Measurements from ENCODE around the gene BAIAP2.

Gene BAIAP2

GRCh38 chr17:81031566-81032550, 3.1 kb upstream of the BAIAP2 start:
- TF ChIP-seq, protein P1, sequence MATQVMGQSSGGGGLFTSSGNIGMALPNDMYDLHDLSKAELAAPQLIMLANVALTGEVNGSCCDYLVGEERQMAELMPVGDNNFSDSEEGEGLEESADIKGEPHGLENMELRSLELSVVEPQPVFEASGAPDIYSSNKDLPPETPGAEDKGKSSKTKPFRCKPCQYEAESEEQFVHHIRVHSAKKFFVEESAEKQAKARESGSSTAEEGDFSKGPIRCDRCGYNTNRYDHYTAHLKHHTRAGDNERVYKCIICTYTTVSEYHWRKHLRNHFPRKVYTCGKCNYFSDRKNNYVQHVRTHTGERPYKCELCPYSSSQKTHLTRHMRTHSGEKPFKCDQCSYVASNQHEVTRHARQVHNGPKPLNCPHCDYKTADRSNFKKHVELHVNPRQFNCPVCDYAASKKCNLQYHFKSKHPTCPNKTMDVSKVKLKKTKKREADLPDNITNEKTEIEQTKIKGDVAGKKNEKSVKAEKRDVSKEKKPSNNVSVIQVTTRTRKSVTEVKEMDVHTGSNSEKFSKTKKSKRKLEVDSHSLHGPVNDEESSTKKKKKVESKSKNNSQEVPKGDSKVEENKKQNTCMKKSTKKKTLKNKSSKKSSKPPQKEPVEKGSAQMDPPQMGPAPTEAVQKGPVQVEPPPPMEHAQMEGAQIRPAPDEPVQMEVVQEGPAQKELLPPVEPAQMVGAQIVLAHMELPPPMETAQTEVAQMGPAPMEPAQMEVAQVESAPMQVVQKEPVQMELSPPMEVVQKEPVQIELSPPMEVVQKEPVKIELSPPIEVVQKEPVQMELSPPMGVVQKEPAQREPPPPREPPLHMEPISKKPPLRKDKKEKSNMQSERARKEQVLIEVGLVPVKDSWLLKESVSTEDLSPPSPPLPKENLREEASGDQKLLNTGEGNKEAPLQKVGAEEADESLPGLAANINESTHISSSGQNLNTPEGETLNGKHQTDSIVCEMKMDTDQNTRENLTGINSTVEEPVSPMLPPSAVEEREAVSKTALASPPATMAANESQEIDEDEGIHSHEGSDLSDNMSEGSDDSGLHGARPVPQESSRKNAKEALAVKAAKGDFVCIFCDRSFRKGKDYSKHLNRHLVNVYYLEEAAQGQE (IDR thresholded peaks at IDR 0.05; ENCODE audit: insufficient read depth in 1 of 2, low read depth in 2 of 2, low read length in 2 of 2), result no peak
- TF ChIP-seq SIN3A (IDR thresholded peaks at IDR 0.05; ENCODE audit: borderline replicate concordance, insufficient read depth, low read length), result no peak
- TF ChIP-seq POLR2AphosphoS5 (IDR thresholded peaks at IDR 0.05; ENCODE audit: low read depth, low read length), result no peak
- TF ChIP-seq FOXP2 (optimal IDR thresholded peaks at IDR 0.05; ENCODE audit: borderline replicate concordance, extremely low read depth, extremely low read length, insufficient read depth), result no peak
- no peak for TF ChIP-seq TAF1 (IDR thresholded peaks at IDR 0.05; ENCODE audit: borderline replicate concordance, insufficient read depth, low read length)

DNA sequence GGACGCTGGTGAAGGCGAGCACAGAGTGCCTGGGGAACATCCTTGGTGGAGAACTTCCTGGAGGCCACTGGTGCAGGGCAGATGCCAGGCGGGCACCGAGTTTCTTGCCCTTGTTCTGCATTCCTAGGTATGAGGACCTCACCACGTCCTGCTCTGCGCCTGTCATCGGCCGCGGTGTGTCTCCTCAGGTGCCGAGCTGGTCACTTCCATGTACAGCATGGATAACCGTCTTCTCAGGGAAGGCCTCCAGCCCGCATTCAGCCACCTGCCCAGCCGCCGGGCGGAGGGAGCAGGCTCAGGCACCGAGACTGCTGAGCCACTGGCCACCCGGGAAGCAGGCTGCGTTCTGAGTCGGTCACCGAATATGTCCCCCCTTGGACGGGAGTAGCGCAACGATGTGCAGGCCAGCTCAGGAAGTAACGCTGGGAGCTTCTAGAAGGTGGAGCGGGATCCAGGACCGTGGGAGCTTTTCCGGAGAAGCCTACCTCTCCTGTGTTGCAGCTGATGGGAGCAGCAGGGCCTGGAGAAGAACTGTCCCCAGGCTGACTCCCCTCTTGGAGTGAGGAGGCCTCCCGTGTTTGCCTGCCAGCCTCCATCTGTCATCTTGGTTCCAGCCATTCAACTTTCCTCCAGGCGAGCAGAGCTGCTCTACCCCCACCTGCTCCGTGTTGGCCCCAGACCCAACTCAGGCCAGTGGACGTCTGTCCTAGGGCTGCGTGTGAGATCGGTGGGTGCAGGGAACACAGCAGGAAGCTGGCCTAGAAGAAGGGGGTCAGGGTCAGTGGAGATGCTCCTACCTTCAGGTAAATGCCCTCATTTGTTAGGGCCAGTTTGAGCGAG, 2.1 kb upstream of the BAIAP2 start:
- TF ChIP-seq, protein P1 (IDR thresholded peaks at IDR 0.05; ENCODE audit: insufficient read depth in 1 of 2, low read depth in 2 of 2, low read length in 2 of 2), result no peak
- TF ChIP-seq FOXP2 (optimal IDR thresholded peaks at IDR 0.05; ENCODE audit: borderline replicate concordance, extremely low read depth, extremely low read length, insufficient read depth) (no peak), POLR2AphosphoS5 (IDR thresholded peaks at IDR 0.05; ENCODE audit: low read depth, low read length) (no peak), TAF1 (IDR thresholded peaks at IDR 0.05; ENCODE audit: borderline replicate concordance, insufficient read depth, low read length) (no peak), SIN3A (IDR thresholded peaks at IDR 0.05; ENCODE audit: borderline replicate concordance, insufficient read depth, low read length) (no peak)

DNA sequence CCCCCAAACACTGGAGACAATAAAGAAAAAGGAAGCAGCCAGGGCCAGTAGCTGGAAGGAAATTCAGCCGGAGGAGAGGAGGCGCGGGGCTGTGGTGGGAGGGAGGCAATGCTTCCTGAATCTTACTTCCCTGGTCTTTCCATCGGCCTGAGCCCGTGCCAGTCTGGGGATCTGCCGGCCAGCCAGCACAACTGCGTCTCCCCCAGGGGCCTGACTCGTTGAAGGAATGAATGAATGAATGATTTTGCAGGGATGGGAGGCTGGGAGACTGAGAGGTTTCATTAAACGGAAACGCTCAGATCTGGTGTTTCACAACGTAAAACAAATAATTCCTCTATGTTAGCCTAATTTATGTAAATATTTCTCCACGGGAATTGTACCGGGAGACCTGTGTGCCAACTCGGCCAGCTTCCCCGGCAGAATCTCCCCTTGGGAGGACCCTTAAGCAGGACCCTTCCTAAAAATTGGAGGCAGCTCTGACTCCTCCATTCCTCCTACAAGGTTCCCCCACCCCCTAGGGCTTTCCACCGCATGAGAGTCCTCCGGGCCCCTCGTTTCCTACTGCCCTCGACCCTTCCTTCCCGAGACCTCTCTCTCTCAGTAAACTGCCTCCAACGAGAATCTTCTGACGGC, 1.3 kb upstream of the BAIAP2 start:
- no peak for TF ChIP-seq SIN3A (IDR thresholded peaks at IDR 0.05; ENCODE audit: borderline replicate concordance, insufficient read depth, low read length)

DNA sequence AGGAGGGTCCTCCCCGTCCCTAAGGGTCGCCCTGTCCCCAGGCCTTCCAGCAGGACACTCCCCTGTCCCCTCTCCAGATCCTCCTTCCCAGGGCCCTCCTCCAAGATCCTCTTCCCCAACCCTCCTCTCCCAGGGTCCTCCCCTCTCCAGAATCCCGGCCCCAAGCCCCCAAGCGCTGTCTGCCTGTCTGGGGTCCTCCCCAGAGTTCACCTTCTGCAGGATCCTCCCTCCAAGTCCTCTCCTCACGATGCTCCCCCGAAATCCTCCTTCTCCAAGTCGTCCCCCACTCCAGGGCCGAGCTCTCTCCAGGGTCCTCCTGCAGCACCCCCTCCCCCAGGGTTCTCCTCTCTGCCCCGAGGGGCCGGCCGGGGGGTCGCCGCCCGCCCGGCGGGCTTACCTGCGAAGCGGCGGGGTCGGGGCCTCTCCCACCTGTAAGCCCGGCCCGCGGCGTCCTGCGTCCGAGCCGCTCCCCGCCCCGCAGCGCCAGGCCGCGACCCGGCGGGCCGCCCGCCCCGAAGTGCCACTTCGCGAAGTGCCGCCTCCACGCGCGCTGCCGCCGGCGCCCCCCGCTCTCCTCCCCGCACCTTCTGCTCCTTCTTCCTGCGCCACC, 678 bp upstream of the BAIAP2 start:
- TF ChIP-seq POLR2AphosphoS5 (IDR thresholded peaks at IDR 0.05; ENCODE audit: low read depth, low read length) (no peak), SIN3A (IDR thresholded peaks at IDR 0.05; ENCODE audit: borderline replicate concordance, insufficient read depth, low read length) (no peak), FOXP2 (optimal IDR thresholded peaks at IDR 0.05; ENCODE audit: borderline replicate concordance, extremely low read depth, extremely low read length, insufficient read depth) (no peak), TAF1 (IDR thresholded peaks at IDR 0.05; ENCODE audit: borderline replicate concordance, insufficient read depth, low read length) (no peak)
- TF ChIP-seq, protein P1 (IDR thresholded peaks at IDR 0.05; ENCODE audit: insufficient read depth in 1 of 2, low read depth in 2 of 2, low read length in 2 of 2), result no peak

Measured in PFSK-1 (cell line).